GM19324 (cell line): ENCODE measurements around the gene CDH13.

Source experiments
- ATAC-seq: cut with Tn5 transposase; IDR thresholded peaks from one replicate; pipeline ENCODE4 v1.9.1; 2021; ENCODE audit warnings: mild to moderate bottlenecking, moderate library complexity; ENCODE audit not compliant: unreplicated experiment, low FRiP score

The CDH13 gene

DNA sequence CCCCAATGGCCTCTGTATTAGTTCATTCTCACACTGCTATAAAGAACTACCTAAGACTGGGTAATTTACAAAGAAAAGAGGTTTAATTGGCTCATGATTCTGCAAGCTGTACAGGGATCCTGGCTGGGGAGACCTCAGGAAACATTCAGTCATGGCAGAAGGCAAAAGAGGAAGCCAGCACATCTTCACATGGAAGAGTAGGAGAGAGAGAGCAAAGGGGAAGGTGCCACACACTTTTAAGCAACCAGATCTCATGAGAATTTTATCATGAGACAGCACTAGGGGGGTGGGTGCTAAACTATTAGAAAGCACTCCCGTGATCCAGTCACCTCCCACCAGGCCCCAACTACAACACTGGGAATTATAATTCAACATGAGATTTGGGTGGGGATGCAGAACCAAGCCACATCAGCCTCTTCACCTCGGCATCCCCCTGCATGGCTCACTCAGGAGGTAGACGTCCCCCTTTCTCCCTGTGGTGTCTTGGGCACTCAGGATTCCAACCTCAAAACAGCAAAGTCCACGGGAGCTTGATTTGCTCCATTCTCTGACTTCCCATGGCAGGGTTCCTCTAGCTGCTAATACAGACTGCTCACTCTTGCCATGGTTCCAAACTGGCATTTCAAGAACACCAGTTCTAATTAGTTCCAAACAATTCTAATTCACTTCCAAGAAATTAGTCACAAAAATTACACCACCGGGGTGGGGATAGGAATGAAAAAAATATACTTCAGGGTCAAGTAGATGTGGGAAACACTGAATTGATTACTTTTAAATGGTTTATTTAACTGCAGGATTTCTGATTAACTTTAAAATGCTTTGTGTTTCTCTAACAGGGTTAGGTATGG lies 977.2 kb downstream of the CDH13 start:
- ATAC-seq = no peak

DNA sequence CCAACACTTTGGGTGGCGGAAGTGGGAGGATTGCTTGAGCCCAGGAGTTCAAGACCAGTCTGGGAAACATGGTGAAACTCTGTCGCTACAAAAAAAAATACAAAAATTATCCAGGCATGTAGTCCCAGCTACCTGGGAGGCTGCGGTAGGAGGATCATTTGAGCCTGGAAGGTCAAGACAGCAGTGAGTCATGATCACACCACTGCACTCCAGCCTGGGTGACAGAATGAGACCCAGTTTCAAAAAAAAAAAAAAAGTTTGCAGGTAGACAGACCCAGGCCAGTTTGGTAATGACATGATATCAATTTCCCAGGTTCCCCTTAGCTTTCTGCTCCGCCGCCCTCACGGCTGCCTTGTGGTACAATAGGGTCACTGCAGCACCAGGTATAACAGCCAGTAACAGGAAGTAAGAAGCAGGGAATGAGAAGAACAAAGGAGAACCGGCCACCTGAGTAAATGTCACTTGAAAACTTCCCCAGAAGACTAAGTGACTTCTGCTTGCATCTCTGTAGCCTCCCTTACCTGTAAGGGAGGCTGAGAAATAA lies 979.8 kb downstream of the CDH13 start:
- no peak for ATAC-seq

DNA sequence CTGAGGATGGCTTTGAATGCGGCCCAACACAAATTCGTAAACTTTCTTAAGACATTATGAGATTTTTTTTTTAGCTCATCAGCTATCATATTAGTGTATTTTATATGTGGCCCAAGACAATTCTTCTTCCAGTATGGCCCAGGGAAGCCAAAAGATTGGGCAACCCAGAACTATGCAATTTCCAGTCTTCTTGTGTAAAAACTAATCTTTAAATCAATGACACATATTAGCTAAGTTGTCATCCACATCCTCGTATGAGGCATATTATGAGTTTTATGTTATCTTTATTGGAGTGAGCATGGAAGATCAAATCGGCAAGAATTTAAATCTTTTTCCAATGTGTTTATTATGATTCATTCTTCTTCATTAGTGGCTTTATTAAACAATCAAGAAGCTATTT lies 982.4 kb downstream of the CDH13 start:
- ATAC-seq = no peak

DNA sequence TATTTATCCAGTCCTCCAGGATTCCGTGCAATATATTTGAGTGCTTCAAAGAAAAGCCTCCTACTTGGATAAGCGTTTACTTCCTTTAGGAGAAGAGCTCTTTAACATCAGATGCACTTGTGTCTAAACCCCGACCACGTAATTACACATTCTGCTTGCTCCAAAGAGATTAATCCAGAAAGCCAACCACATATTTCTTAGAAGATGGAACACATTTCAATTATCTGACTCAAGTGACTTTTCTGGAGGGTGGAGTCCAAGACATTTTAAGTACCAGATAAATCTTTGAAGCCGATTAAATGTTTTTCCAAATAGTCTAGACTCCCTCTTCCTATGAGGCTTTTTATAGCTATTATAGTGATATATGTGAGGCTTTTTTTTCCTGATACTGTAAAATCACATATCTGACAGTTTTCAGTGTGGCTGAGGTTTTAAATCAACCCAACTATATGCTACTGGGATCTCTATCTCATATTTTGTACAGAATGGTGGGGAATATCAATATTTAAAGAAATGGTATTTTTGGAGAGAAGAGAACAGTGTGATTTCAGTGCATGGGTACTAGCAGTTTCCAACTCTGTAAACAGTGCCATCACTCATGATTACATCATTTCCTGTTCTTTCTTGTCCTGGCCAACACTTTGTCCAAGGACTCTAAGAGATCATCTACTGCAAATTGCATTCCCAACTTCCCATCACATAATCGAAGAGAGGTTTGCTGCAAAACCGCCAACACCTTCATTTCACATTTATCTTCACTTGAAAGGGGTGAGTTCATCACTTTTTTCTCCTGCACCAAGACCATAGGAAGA lies 988.6 kb downstream of the CDH13 start:
- no peak for ATAC-seq

DNA sequence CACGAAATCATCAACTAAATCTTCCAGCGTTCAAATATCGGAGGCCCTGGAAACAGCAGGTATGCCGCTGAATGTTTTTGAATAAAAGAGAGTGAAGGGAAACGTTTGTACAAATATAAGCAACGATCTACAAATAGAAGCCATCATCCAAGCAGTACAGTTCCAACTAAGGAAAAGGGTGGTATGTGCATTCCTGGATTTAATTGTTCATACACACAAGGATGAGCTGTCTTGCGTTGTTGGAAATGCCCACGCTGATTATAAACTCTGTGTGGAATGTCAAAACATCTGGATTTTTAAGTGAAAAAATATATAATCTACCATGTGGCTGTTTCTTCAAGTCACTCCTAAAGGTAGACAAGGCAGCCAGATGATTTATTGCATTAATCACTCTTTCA lies 989.2 kb downstream of the CDH13 start:
- no peak for ATAC-seq

DNA sequence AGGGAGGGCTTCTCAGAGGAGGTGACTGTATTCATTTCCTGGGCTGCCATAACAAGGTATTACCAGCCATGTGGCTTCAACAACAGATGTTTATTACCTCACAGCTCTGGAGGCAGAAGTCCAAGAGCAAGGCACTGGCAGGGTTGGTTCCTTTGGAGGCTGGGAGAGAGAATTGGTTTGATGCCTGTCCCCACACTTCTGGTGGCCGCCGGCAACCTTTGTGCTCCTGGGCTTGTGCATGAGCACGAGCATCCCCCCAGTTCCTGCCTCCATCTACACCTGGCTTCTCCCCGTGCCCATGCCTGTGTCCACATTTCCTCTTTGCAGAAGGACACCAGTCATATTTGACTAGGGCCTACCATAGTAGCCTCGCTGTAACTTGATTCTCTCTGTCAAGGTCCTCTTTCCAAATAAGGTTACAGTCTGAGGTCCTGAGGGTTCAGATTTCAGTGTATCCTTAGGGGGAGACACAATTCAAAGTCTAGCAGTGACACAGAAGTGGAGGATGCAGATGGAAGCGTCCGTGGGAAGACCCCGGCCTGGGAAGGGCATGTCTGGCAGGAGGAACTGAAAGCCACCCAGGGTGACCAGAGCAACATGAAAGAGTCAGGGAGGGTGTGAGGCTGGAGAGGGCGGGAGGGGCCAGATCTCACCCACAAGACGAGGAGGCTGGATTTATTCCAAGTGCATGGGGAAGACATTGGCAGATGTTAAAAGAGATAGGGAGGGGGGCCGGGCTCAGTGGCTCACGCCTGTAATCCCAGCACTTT lies 992.8 kb downstream of the CDH13 start:
- no peak for ATAC-seq

DNA sequence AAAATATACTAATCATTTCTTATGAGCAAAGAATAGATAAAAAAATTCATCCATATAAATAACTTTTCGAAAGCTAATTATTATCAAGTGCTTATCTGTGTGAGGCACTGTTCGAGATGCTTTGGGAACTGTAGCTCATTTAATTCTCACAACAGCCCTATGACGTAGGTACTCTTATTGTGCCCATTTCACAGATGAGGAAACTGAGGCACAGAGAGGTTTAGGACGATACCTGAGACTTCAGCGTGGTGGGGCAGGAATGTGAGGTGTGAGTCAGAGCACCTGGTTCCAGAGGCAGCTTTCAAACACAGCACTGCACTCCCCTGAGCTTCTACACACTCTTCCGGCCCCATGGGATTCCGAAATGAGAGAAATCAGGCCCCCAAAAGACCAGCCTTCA lies 995.2 kb downstream of the CDH13 start:
- ATAC-seq = no peak

DNA sequence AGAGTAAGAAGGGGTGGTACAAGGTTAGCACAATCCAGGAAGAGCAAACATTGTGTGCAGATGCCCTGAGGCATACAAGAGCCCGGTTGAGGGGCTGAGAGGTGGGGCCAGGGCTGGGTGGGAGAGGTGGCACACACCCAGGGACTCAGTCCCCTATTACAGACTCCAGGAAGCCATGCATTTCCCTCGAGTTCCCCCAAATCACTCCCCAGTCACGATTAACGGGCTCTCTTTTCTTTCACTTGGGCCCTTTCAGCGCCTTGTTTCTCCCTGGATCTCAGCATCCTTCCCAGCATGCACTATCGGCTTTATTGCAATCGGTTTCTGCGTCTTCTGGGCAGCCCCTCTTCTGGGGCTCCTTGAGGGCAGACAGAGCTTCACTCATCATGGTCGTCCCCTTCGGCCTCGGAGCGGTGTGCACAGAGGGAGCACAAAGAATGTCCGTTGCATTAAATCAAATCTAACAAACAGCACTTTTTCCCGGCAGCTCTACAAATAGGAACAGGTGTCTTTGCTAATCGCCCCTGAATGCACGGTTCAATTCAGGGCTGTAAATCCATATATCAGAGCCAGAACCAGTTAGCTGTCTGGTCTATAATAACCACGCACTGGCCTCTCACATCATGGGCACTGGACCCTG lies 996.4 kb downstream of the CDH13 start:
- no peak for ATAC-seq

DNA sequence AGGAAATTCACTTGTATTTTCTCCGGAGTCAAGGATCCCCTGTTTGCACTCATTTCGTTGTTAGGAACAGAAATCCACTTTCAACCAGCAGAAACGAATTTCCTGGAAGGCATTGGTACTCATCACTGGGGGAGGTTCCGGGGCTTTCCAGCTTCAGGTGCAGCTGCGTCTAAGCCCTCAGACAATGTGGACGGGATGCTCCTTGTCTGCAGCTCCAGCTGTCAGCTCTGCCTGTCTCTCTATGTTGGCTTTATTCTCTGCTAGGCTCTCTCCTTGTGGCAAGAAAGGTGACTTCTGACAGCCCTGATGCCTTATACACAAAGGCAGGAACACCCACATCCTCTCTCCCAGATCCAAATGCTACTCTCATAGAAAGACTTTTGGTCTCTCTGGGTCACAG lies 997.1 kb downstream of the CDH13 start:
- no peak for ATAC-seq

DNA sequence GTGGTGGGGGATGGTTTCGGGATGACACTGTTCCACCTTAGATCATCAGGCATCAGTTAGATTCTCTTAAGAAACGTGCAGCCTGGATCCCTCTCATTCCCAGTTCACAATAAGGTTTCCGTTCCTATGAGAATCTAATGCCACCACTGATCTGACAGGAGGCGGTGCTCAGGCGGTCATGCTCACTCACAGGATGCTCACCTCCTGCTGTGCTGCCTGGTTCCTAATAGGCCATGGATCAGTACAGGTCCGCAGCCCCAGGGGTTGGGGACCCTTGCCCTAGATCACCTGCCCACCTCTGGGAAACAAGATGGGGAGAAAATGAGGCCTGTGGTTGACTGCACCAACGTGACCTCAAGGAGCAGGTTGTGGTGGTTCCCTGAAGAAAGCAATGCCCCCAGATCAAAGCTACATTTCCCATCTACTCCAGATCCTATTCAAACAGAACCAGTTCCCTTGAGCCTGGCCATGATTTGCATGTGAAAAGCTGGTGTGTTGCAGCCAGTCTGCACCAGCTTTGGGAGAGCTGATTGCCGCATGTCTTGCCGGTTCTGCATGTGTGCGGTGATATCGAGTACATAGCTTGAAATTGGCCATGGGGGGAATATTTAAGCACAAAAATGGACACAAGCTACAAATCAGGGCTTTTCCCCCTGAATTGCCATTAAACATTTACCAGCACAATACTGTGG lies 997.8 kb downstream of the CDH13 start:
- ATAC-seq = no peak

DNA sequence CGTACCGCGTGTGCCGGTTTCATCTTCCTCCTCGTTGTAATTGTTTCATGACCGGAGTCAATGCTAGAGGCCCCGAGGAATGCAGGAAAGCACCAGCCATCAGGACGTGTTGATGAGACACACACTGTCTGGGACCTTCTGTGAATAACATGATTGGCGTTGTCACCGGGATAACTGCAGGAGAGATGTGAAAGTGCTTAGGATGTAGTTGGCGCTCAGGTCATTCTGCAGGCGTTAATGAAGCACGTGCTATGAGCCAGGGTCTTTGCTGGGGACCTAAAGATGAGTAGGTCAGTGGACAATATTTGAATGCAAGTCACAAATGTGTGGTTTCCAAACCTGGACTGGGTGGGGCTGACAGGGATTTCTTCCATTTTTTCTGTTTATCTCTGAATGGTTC lies 999.4 kb downstream of the CDH13 start:
- ATAC-seq = no peak

DNA sequence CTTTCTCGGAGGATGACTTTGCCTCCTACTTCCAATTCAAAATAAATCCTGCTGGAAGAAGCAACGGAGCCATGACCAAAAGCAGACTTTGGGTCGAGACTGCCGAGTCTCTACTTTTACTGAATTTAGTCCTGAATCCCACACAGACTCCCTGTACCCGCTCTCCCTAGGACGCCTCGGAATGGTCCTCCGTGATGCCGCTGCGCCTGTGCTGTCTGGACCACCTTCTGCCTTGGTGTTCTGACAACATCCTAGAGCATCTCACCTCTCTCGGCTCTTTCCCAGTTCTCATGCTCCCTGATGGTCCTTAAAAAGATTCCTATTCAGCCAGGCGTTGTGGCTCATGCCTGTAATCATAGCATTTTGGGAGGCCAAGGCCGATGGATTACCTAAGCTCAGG lies 999.9 kb downstream of the CDH13 start:
- no peak for ATAC-seq

DNA sequence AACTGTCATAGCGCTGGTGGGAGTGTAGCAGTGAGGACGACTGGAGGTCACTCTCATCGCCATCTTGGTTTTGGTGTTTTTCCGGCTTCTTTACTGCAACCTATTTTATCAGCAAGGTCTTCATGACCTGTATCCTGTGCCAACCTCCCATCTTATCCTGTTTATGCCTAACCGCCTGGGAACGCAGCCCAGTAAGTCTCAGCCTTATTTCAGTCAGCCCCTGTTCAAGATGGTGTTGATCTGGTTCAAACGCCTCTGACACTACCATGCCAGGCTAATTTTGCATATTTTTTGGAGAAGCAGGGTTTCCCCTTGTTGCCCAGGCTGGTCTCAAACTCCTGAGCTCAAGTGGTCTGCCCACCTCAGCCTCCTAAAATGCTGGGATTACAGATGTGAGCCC lies 1001.2 kb downstream of the CDH13 start:
- no peak for ATAC-seq

DNA sequence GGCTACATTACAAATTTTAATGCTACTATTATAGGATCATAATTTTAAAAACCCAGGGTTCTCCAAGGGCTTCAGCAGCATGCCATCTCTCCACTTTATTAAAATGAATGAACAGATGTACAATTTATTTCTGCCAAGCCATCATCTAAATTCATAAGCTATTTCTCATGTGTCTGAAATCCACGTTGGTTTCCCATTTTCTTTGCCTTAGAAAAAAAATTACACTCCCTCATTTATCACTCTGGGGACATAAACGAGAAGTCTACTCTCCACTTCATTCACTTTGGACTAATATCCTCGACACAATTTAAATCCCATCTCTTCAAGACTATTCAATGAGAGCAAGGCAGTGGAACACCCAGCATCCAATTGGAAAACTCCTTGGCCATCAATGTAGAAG lies 1002.7 kb downstream of the CDH13 start:
- ATAC-seq = no peak

DNA sequence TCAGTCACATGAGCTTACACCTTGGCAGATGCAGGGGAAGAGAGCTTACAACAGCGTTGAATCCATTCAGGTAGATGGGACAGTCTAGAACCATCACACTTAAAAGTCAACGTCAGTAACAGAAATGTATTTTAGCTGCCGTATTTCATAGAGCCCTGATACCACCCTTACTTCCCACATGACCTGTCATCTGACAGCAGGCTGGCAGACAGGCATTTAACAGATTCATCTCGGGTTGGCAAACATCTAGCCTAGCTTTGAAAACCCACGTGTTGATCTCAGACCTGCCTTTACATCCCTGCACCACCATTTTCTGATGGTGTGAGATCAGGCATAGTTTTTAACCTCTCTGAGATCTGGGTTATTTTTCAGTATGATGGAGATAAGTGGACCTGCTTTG lies 1003.1 kb downstream of the CDH13 start:
- ATAC-seq = no peak

DNA sequence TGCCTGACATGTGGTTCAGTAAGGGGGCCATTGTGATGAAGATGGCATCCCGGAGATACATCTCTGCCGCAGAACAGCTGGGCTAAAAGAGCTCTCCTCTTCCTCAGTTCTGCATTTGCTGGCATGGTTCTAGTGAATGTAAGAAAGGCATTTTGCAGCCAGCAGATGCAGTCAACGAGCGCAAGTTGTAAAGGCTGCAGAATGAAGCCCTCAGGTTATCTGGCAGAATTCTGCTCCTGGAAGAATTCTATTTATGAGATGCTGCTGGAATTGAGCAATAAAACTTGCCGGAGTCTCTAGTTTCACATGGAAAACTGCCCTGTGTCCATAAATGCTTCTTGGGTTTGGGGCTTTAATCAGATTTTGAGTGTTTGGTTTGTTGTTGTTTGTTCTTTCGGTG lies 1004.2 kb downstream of the CDH13 start:
- ATAC-seq = no peak

DNA sequence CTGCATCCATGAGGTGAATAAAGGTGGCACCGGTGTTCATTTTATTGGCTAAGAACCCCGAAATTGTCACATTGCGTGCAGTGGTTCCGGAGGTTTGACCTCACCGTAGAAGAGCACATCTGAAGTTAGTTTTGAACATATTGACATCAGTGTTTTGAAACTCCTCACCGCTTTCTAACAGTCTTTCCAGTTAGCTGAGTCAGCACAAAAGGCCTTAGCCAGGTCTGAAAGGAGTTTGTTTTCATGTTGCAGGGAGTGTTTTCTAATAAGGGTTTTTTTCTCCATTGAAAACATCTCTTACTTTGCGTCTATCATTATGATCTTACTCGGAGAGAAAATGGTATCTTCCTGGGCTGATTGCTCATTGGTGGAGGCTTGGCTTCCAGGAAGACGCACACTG lies 1006.5 kb downstream of the CDH13 start:
- no peak for ATAC-seq

DNA sequence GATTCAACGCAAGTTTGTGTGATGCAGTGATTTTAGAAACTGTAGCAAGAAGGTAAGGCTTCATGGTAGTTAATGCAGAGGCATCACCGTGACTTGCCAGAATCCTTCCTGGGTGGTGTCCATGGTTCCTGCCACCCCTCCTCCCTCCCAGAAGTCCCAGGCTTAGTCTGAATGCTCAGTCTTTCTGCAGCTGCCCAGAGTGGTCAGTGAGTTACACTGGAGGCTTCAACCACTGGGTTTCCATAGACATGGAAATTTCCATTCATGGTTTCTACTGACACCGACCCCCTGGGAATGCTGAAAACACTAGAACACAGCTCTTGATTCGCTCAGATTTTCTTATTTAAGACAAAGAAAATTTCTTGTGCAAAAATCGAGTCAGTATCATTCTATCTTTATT lies 1021.6 kb downstream of the CDH13 start:
- no peak for ATAC-seq

DNA sequence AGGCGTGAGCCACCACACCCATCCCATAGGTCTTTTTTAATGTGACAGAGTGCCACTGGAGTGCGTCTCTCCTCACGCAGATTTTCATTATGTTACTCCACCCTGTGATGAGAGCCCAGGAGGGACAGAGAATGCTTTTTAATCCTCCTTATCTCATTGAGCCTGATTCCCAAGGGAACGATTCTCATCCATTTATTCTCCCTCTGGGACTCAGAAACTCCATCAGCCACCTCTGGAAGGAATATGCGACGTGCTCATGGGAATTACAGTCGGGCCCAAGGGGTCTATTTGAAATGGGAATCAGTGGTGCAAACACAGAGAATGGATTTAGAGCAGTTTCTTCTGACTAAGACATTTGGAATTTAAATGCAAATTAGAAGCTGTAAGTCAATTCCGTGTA lies 1025.1 kb downstream of the CDH13 start:
- ATAC-seq = no peak

DNA sequence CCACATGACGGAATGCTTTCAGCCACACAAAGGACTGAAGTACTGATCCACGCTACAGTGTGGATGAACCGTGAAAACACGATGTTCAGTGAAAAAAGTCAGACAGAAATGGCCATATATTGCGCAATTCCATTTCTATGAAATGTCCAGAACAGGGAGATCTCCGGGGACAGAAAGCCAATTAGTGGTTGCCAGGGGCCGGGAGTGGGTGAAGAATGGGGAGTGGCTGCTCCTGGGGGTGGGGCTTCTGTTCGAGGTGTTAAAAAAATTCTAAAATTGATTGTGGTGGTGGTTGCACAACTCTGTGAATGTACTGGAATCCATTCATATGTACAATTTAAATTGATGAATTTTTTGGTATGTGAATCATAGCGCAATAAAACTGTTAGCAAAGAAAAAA lies 1026.2 kb downstream of the CDH13 start:
- no peak for ATAC-seq
